Measurements from ENCODE around the gene FSD2.

The FSD2 gene

GRCh38 chr15:82743810-82744209 lies 62.1 kb downstream of the FSD2 start:
- no peaks in the 10 kb centered on the region for H3F3A ChIP-seq (ENCODE audit: insufficient read depth, low read length)
- no peaks in the 10 kb centered on the region for H4K20me1 ChIP-seq (ENCODE audit: insufficient read depth, low read length)
- H3K9ac ChIP-seq (ENCODE audit: low read length), result no peak overlapping the region
- no peaks in the 10 kb centered on the region for H3K36me3 ChIP-seq (replicated peaks; ENCODE audit: insufficient read depth, low read length)
- no peaks in the 10 kb centered on the region for H3K27me3 ChIP-seq (replicated peaks; ENCODE audit: insufficient read depth, low read length)
- no peaks in the 10 kb centered on the region for H3K79me2 ChIP-seq (ENCODE audit: low read length)
- no peaks in the 10 kb centered on the region for H3K9me3 ChIP-seq (replicated peaks; ENCODE audit: insufficient read depth, low read length)
- H3K27ac ChIP-seq (ENCODE audit: low read length), result no peak overlapping the region
- H3K4me1 ChIP-seq (ENCODE audit: low read length), result no peaks in the 10 kb centered on the region
- TF ChIP-seq EZH2phosphoT487 (IDR thresholded peaks at IDR 0.05; ENCODE audit: low read length) (no peak), EZH2 (optimal IDR thresholded peaks at IDR 0.05; ENCODE audit: low read depth, low read length) (no peak)
- TF ChIP-seq, protein P1, sequence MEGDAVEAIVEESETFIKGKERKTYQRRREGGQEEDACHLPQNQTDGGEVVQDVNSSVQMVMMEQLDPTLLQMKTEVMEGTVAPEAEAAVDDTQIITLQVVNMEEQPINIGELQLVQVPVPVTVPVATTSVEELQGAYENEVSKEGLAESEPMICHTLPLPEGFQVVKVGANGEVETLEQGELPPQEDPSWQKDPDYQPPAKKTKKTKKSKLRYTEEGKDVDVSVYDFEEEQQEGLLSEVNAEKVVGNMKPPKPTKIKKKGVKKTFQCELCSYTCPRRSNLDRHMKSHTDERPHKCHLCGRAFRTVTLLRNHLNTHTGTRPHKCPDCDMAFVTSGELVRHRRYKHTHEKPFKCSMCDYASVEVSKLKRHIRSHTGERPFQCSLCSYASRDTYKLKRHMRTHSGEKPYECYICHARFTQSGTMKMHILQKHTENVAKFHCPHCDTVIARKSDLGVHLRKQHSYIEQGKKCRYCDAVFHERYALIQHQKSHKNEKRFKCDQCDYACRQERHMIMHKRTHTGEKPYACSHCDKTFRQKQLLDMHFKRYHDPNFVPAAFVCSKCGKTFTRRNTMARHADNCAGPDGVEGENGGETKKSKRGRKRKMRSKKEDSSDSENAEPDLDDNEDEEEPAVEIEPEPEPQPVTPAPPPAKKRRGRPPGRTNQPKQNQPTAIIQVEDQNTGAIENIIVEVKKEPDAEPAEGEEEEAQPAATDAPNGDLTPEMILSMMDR (IDR thresholded peaks at IDR 0.05; ENCODE audit: low read length), result no peak
- no peak overlapping the region for H3K4me2 ChIP-seq (ENCODE audit: low read depth, low read length)
- no peak overlapping the region for H2AFZ ChIP-seq (ENCODE audit: low read length)
- no peak overlapping the region for H3K4me3 ChIP-seq (ENCODE audit: low read length)
- no peaks in the 10 kb centered on the region for H3K9me2 ChIP-seq (replicated peaks; ENCODE audit: insufficient read depth, low read length)
- DNase-seq, result no peak

DNA sequence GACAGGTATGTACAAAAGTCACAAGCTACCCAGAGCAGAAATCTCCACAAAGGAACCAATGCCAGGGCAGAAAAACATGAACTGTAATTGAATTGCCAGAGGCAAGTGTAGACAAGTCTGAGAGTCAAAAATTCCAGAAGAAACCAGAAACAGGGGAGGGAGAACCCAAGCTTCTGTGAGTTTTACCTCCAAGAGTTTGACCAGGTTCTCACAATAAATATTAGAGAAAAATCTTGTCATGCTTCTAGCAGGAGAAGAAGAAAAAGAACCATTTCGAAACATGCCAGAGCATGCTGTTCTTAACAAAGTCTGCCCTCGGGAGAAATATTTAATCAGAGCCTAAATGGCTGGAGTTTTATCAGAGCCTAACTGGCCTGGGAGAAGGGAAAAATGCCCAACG lies 63.7 kb downstream of the FSD2 start:
- Histone ChIP-seq H3K27me3 (replicated peaks; ENCODE audit: insufficient read depth, low read length) (no peaks in the 10 kb centered on the region), H3K4me2 (ENCODE audit: low read depth, low read length) (no peak overlapping the region), H3F3A (ENCODE audit: insufficient read depth, low read length) (no peaks in the 10 kb centered on the region), H3K79me2 (ENCODE audit: low read length) (no peaks in the 10 kb centered on the region), H4K20me1 (ENCODE audit: insufficient read depth, low read length) (no peaks in the 10 kb centered on the region), H3K4me1 (ENCODE audit: low read length) (no peaks in the 10 kb centered on the region), H3K9me3 (replicated peaks; ENCODE audit: insufficient read depth, low read length) (no peaks in the 10 kb centered on the region), H3K27ac (ENCODE audit: low read length) (no peak overlapping the region), H3K9me2 (replicated peaks; ENCODE audit: insufficient read depth, low read length) (no peaks in the 10 kb centered on the region), H3K9ac (ENCODE audit: low read length) (no peak overlapping the region), H3K36me3 (replicated peaks; ENCODE audit: insufficient read depth, low read length) (no peaks in the 10 kb centered on the region), H3K4me3 (ENCODE audit: low read length) (no peak overlapping the region), H2AFZ (ENCODE audit: low read length) (no peak overlapping the region)
- TF ChIP-seq EZH2 (optimal IDR thresholded peaks at IDR 0.05; ENCODE audit: low read depth, low read length) (no peak), EZH2phosphoT487 (IDR thresholded peaks at IDR 0.05; ENCODE audit: low read length) (no peak)
- TF ChIP-seq, protein P1 (IDR thresholded peaks at IDR 0.05; ENCODE audit: low read length), result no peak
- DNase-seq, result no peak

DNA sequence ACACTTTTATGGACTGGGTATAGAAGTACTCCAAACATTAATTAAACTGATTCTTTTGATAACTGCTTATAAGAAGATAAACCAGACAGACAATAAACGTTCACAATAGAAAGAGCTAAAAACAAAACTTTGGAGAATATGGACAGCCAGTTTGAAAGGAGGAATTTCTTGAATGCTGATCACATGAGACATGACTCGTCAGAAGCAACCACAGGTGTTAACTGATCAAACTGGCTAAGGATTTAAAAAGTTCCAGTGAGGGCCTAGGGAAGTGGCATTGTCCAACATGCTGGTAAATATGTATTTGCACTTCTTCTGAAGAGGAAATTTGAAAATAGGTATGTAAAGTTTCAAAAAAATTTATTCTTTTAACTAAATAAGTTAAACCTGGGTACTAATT lies 66.8 kb downstream of the FSD2 start:
- H2AFZ ChIP-seq (ENCODE audit: low read length), result no peak overlapping the region
- no peak overlapping the region for H3K27ac ChIP-seq (ENCODE audit: low read length)
- no peaks in the 10 kb centered on the region for H3F3A ChIP-seq (ENCODE audit: insufficient read depth, low read length)
- no peaks in the 10 kb centered on the region for H4K20me1 ChIP-seq (ENCODE audit: insufficient read depth, low read length)
- H3K79me2 ChIP-seq (ENCODE audit: low read length), result no peaks in the 10 kb centered on the region
- no peaks in the 10 kb centered on the region for H3K27me3 ChIP-seq (replicated peaks; ENCODE audit: insufficient read depth, low read length)
- no peak for DNase-seq
- no peak overlapping the region for H3K4me2 ChIP-seq (ENCODE audit: low read depth, low read length)
- no peaks in the 10 kb centered on the region for H3K9me2 ChIP-seq (replicated peaks; ENCODE audit: insufficient read depth, low read length)
- TF ChIP-seq EZH2phosphoT487 (IDR thresholded peaks at IDR 0.05; ENCODE audit: low read length), result no peak
- TF ChIP-seq EZH2 (optimal IDR thresholded peaks at IDR 0.05; ENCODE audit: low read depth, low read length), result no peak
- TF ChIP-seq, protein P1 (IDR thresholded peaks at IDR 0.05; ENCODE audit: low read length), result no peak
- H3K9me3 ChIP-seq (replicated peaks; ENCODE audit: insufficient read depth, low read length), result no peaks in the 10 kb centered on the region
- H3K4me1 ChIP-seq (ENCODE audit: low read length), result no peaks in the 10 kb centered on the region
- no peak overlapping the region for H3K9ac ChIP-seq (ENCODE audit: low read length)
- H3K36me3 ChIP-seq (replicated peaks; ENCODE audit: insufficient read depth, low read length), result no peaks in the 10 kb centered on the region
- H3K4me3 ChIP-seq (ENCODE audit: low read length), result no peak overlapping the region
